Nucleus accumbens (tissue), 56 donors: ENCODE measurements around the gene KCNC4.
A peak's percentile ranks its signal among the peaks of the same experiment; 100 is the strongest.

Experiments
- DNase-seq, 56 donors: peaks; one replicate each; lab custom pipeline; 2025; lab: John Stamatoyannopoulos, UW

Gene KCNC4

GRCh38 chr1:110209715-110210603 lies at the start of gene KCNC4:
Gene KCNC4, plus strand, starts transcription at chr1:110210314. Its CDS starts 1,186 bp downstream, at chr1:110211500.
- DNase-seq, result peak in 50 of 56 donors; percentile 12 to 85 (median 52)

GRCh38 chr1:110160538-110161100 lies 49.5 kb upstream of the KCNC4 start:
- DNase-seq, result peak in 3 of 56 donors; percentile 12 to 14 (median 13)

- DNase-seq, result no peak
These were observed 48.9 kb upstream of the KCNC4 start for GRCh38 chr1:110161165-110161564.

DNA sequence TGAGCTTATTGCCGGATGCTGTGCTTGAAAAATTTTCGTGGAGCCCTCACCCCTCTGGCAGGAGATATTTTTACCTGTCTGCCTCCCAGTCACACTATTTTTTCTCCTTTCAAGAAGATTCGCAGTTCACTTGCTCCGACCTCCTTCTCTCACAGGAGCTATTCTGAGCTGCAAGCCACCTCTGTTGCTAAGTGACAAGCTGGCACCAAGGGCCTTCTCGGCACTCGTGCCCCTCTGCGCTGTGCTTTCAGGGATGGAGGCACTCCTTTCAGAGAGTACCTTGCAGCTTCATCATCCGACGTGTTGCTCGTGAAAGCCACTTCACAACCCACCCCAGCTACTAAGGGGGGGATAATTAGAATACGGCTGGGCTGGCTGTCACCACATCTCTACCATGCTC lies 48.3 kb upstream of the KCNC4 start:
- DNase-seq, result peak in 32 of 56 donors; percentile 8 to 86 (median 44)

GRCh38 chr1:110163591-110163990 lies 46.5 kb upstream of the KCNC4 start:
- no peak for DNase-seq

DNA sequence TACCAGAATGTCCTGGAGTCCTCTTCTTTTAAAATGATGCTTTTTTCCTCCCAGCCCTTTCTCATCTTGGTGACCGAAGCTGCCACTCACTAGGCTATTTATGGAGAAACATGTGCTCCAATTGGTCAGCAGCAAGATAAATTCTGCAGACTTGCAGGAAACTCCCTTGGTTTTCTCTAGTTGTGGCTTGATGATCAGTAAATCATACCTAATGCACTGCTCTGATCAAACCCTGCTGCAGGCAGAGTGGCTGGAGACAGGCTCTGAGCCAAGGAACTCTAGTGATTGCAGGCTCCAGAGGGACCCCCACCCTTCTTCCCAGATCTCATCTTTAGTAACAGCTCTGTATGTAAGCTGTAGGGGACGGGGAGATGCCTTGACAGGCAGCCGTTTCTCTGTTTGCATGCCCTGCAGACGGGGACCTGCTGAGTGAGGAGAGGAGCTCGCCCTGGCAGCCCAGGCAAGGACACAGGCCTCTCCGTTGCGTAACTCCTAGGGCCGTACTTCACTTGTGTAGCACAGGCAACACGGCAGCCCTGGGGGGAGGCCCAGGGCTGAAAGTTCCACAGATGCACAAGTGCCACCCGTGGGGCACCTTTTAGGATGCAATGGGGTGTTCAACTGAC lies 45.3 kb upstream of the KCNC4 start:
- no peak for DNase-seq

- DNase-seq, result peak in 5 of 56 donors; percentile 10 to 62 (median 16)
These were observed 44.3 kb upstream of the KCNC4 start for GRCh38 chr1:110165761-110166231.

DNA sequence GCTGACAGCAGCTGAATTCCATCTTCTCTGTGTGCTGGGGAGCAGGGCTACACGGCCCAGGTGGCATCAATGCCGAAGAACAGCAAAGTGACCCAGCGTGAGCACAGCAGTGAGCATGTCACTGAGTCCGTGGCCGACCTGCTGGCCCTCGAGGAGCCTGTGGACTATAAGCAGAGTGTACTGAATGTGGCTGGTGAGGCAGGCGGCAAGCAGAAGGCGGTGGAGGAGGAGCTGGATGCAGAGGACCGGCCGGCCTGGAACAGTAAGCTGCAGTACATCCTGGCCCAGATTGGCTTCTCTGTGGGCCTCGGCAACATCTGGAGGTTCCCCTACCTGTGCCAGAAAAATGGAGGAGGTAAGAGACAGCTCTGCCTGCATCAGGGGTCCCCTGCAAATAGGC lies 43.3 kb upstream of the KCNC4 start:
- DNase-seq, result no peak

DNA sequence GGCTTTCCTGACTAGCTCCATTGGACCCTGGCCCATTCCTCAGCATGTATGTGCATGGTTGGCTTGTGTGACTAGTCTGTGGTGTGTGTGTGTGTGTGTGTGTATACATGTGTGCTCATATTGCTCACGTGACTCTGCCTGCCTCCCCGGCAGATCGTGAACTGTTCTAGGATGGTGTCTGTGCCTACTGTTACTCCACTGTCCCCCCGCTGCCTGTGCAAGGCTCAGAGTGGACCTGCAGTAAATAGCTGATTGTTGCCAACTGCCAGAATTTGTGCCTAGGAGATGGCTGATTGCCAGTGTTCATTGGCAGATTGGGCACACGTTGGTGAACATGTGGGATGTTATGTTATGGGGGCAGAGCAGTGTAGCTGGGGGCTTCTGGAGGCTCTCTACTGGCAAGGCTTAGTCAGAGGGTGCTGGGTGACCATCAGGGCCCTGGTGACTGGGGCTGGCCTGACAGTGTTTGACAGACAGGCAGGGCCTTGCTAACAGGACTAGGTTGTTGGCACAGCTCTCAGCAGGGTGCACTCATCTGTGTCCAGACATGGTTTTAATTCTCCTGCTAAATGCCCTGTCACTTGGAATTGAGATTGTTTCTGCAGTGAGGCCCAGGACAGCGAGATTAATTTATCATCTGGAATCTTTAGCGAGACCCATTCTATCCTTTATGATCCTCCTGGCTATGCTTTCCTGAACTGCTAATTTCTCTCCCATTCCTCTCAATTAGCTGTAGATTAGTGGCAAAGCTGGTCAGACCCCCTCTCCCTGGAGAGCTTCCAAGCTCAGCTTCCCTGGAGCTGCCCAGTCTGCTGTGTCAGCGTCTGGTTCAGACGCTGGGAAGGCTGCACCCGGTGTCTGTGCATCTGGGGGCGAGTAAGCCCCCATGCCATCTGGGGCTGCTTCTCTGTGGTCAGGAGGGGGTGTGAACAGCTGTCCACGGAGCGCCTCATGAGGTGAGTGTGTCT lies 39.1 kb upstream of the KCNC4 start:
- peak in 1 of 56 donors; percentile 13 for DNase-seq

DNA sequence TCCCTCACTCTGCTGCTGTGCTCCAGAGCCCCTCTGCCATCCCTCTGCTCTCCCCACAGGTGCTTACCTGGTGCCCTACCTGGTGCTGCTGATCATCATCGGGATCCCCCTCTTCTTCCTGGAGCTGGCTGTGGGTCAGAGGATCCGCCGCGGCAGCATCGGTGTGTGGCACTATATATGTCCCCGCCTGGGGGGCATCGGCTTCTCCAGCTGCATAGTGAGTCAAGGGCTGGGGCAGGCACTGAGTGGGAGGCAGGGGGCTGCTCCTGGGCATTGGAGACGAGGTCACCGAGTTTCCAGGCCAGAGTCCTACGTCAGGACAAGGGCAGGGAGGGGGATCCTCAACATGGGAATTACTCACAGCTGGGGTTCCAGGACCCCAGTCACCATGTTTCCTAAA lies 38.1 kb upstream of the KCNC4 start:
- no peak for DNase-seq

- DNase-seq, result no peak
These were observed 36.5 kb upstream of the KCNC4 start for GRCh38 chr1:110173466-110174105.

- DNase-seq, result no peak
These were observed 35.2 kb upstream of the KCNC4 start for GRCh38 chr1:110174961-110175360.

DNA sequence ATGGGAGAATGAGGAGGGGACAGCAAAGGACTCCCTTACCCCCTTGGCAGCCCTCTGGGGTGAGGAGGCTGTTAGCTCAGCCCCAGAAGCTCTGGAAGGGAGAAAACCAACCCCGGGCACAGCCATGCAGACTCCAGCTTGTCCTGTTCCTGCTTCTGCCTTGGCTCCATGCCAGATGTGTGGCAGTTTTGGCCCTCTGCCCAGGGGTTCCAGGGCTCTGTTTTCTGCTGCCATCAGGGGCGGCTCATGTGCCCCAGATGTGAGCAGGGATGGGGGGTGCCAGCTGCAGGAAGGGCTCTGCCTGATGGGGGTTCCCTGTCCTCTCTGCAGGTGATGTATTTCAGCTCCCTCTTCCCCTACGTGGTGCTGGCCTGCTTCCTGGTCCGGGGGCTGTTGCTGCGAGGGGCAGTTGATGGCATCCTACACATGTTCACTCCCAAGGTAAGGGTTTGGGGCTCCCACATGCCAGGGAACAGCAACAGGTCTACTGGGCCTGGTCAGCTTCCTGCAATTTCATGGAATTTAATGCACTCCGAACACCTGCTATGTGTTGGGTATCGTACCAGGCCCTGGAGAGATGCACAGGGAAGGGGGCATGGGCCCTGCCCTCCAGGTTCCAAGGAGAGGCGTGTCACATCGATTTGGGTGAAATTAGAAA lies 33.7 kb upstream of the KCNC4 start:
- DNase-seq, result peak in 28 of 56 donors; percentile 7 to 78 (median 22)

GRCh38 chr1:110177775-110178174 lies 32.3 kb upstream of the KCNC4 start:
- DNase-seq, result no peak

DNA sequence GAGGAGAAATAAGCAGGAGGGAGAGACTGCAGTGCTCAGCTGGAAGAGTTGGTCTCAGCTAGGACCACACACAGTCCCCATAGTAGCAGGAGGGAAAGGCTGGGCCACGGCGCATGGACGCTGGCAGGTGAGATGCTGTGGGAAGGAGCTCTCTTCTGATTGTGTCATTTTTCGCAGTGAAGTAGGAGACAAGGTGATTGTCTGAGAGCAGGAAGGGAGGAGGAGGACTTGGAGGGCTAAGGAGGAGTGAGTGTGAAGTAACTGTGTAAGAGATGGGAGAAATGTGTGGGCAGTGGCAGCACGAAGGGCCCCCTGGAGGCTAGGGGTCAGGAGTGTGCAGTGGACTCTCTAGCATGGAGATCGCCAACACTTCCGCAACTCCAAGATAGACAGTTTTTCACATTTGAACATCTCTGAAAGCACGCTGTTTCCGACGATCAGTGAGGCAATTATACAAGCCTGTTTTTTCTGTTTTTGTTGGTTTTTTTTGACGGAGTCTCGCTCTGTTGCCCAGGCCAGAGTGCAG lies 26.4 kb upstream of the KCNC4 start:
- DNase-seq, result no peak

DNA sequence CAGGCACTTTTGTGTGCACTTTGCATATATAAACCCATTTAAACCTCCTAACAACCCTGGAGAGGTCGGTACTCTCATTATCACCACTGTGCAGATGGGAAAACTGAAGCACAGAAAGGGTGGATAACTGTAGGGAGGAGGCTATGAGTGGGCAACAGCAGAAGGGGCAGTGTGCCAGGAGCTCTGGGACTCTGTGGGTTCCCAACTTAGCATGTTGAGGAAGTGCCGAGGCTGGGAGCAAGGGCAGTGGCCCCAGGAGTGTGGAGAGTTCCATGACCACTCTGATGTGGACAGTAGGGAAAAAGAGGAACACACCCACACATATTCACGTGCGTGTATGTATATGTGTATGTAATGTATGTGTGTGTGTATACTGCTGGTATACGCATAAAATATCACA lies 25.7 kb upstream of the KCNC4 start:
- DNase-seq, result no peak

- no peak for DNase-seq
These were observed 24.9 kb upstream of the KCNC4 start for GRCh38 chr1:110185181-110185580.

DNA sequence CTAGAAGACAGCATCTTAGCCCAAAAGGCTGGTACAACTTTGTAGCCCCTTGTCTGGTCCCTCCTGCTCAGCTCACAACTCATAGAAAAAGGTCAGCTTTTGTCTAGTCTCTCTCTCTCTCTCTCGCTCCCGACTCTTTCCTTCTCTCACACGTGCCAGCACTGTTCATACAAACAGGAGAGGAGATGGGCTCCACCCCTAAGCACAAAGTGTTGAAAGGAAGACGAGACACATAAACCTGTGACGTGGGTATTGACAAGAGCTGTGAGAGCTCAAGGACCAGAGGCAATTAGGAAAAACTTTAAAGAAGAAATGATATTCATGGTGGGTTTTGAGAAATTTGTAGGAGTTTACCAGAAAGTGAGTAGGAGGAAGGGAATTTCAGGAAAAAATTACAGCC lies 23.6 kb upstream of the KCNC4 start:
- DNase-seq, result no peak
